Activated CD4-positive, alpha-beta T cell treated with anti-CD3 and anti-CD28 coated beads for 36 hours (primary cell): ENCODE measurements around the gene ERMAP. TPM values are rescaled to one million over a fixed set of nuclear protein-coding genes. Genes with fewer than 3 reads are reported as not detected.

Source experiments
- ATAC-seq: fragments of 200-7000 bp; cut with Tn5 transposase; one replicate; pipeline ENCODE4 v1.10.0; 2021; ENCODE audit warnings: mild to moderate bottlenecking, moderate library complexity
- CTCF ChIA-PET: fragments of 350-600 bp; sonication (Branson Sonifier 250); formaldehyde crosslinking; loops from one replicate; lab custom pipeline; 2021; ENCODE audit warnings: antibody characterized with exemption; lab: Charles Lee
- POLR2A ChIA-PET: fragments of 350-600 bp; sonication (Branson Sonifier 250); formaldehyde crosslinking; loops from one replicate; lab custom pipeline; 2021; ENCODE audit warnings: antibody characterized with exemption, inconsistent platforms; lab: Charles Lee
- DNase-seq: peaks from one replicate; pipeline ENCODE4 v3.0.0-alpha.2; 2020
- H3K27ac Mint-ChIP-seq: one replicate; pipeline ENCODE4 v1.8.0; 2021; ENCODE audit warnings: mixed read lengths
- H3K27me3 Mint-ChIP-seq: one replicate; pipeline ENCODE4 v1.8.0; 2021; ENCODE audit warnings: mixed read lengths
- H3K36me3 Mint-ChIP-seq: one replicate; pipeline ENCODE4 v1.8.0; 2021; ENCODE audit warnings: low read depth, mixed read lengths
- H3K4me1 Mint-ChIP-seq: one replicate; pipeline ENCODE4 v1.8.0; 2021; ENCODE audit warnings: mixed read lengths
- H3K4me3 Mint-ChIP-seq: one replicate; pipeline ENCODE4 v1.8.0; 2021; ENCODE audit warnings: mild to moderate bottlenecking, moderate library complexity, mixed read lengths
- H3K9me3 Mint-ChIP-seq: one replicate; pipeline ENCODE4 v1.8.0; 2021; ENCODE audit warnings: low read depth, mixed read lengths
- intact Hi-C, 2 experiments: fragments of 100-400 bp; cut with DNase I in 1 of 2; cut with micrococcal nuclease in 1 of 2; formaldehyde crosslinking; loops; one replicate each; pipeline versions ENCODE4 v1.14.2 to v1.15.1; 2022 to 2024; cut with DNase I, micrococcal nuclease
- total RNA-seq, 2 experiments: library from RNA; stranded (reverse); gene quantifications; one replicate each; pipeline ENCODE4 v1.2.3, GENCODE V29; 2021

ERMAP gene
- total RNA-seq, 2 experiments from 2014 or later, result 4.5 to 6.4 TPM

GRCh38 chr1:42825036-42825851, 8.3 kb downstream of the ERMAP start:
- CTCF ChIA-PET, result interaction anchor here (0.9 to 1.4 kb wide), 4 partner anchors 9 to 248 kb away, joined by 3 to 4 read pairs (median 4); no protein-coding TSS in a partner anchor
- no peaks in the 10 kb centered on the region for H3K9me3 Mint-ChIP-seq
- POLR2A ChIA-PET, result interaction anchor here (1.0 kb wide), 1 partner anchor 88 kb away, joined by 3 read pairs; no protein-coding TSS in a partner anchor

DNA sequence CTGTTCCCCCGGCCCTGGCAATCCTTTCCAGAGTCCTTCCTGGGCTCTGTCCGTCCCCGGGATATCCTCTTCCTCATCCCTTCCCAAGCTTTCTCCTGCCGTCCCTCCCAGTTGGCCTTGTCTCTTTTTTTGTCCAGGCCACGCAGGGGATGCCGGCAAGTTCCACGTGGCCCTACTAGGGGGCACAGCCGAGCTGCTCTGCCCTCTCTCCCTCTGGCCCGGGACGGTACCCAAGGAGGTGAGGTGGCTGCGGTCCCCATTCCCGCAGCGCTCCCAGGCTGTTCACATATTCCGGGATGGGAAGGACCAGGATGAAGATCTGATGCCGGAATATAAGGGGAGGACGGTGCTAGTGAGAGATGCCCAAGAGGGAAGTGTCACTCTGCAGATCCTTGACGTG, 13.7 kb downstream of the ERMAP start:
- Mint-ChIP-seq H3K36me3 (no peaks in the 10 kb centered on the region), H3K4me1 (no peaks in the 10 kb centered on the region), H3K27me3 (no peaks in the 10 kb centered on the region), H3K9me3 (no peaks in the 10 kb centered on the region), H3K4me3 (no peak overlapping the region), H3K27ac (no peak overlapping the region)
- ChIA-PET POLR2A (interaction anchor here (0.6 kb wide), 1 partner anchor 1646 kb away, joined by 5 read pairs; no protein-coding TSS in a partner anchor), CTCF (interaction anchor here (1.0 kb wide), 1 partner anchor 18 kb away, joined by 3 read pairs; no protein-coding TSS in a partner anchor)
- DNase-seq (no peak), ATAC-seq (no peak)
- intact Hi-C loops, result no loop called here

More at GRCh38 chr1:42825036-42825851, 8.3 kb downstream of the ERMAP start:
- intact Hi-C loops, result no loop called here
- peaks cover 9% of the 10 kb centered on the region for H3K4me1 Mint-ChIP-seq
- H3K36me3 Mint-ChIP-seq, result no peaks in the 10 kb centered on the region
- DNase-seq (no peak), ATAC-seq (no peak)
- no peak overlapping the region for H3K4me3 Mint-ChIP-seq
- no peak overlapping the region for H3K27ac Mint-ChIP-seq
- no peaks in the 10 kb centered on the region for H3K27me3 Mint-ChIP-seq

GRCh38 chr1:42831273-42831672, 14.4 kb downstream of the ERMAP start:
- intact Hi-C loops, result no loop called here
- H3K4me3 Mint-ChIP-seq, result no peak overlapping the region
- no peak overlapping the region for H3K27ac Mint-ChIP-seq
- no peak for ATAC-seq
- no peaks in the 10 kb centered on the region for H3K4me1 Mint-ChIP-seq
- CTCF ChIA-PET, result interaction anchor here (0.5 to 1.5 kb wide), 7 partner anchors 8 to 666 kb away, joined by 3 to 5 read pairs (median 3); partner anchors contain the start of gene ZNF691
- DNase-seq, result no peak
- no peaks in the 10 kb centered on the region for H3K36me3 Mint-ChIP-seq
- POLR2A ChIA-PET, result interaction anchor here (0.6 kb wide), 2 partner anchors 24 to 1647 kb away, joined by 4 to 5 read pairs; no protein-coding TSS in a partner anchor
- no peaks in the 10 kb centered on the region for H3K9me3 Mint-ChIP-seq
- no peaks in the 10 kb centered on the region for H3K27me3 Mint-ChIP-seq

GRCh38 chr1:42832641-42833240, 15.8 kb downstream of the ERMAP start:
- ChIA-PET POLR2A (no interaction called here), CTCF (interaction anchor here (1.0 to 1.5 kb wide), 2 partner anchors 10 to 15 kb away, joined by 3 read pairs; no protein-coding TSS in a partner anchor)
- no peaks in the 10 kb centered on the region for H3K9me3 Mint-ChIP-seq
- intact Hi-C loops, result no loop called here
- no peaks in the 10 kb centered on the region for H3K27me3 Mint-ChIP-seq
- no peak overlapping the region for H3K4me3 Mint-ChIP-seq
- no peaks in the 10 kb centered on the region for H3K4me1 Mint-ChIP-seq
- H3K27ac Mint-ChIP-seq, result no peak overlapping the region
- ATAC-seq (no peak), DNase-seq (no peak)
- H3K36me3 Mint-ChIP-seq, result no peaks in the 10 kb centered on the region

- DNase-seq (no peak), ATAC-seq (no peak)
- Mint-ChIP-seq H3K9me3 (no peaks in the 10 kb centered on the region), H3K27ac (no peak overlapping the region), H3K4me3 (no peak overlapping the region), H3K27me3 (no peaks in the 10 kb centered on the region), H3K36me3 (no peaks in the 10 kb centered on the region), H3K4me1 (no peaks in the 10 kb centered on the region)
- intact Hi-C loops, result no loop called here
- CTCF ChIA-PET, result no interaction called here
- POLR2A ChIA-PET, result no interaction called here
These were observed 17.1 kb downstream of the ERMAP start for GRCh38 chr1:42833981-42834380.

DNA sequence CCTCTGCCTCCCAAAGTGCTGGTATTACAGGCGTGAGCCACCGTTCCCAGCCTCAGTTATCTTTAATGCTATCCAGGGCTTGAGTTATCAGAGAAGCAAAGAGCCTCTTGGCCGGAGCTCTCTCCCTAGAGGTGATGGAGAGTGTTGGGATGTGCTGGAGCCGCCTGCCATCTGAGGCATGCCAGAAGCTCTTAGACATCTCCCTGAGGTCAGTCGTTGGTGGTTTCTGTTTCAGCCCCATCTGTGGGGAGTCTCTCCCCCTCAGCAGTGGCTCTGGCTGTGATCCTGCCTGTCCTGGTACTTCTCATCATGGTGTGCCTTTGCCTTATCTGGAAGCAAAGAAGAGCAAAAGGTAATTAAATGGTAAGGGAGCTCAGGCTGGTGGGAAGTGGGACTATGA, 17.9 kb downstream of the ERMAP start:
- Mint-ChIP-seq H3K27ac (no peak overlapping the region), H3K4me1 (no peaks in the 10 kb centered on the region), H3K27me3 (no peaks in the 10 kb centered on the region), H3K9me3 (no peaks in the 10 kb centered on the region), H3K36me3 (no peaks in the 10 kb centered on the region), H3K4me3 (no peak overlapping the region)
- ATAC-seq (no peak), DNase-seq (no peak)
- ChIA-PET POLR2A (no interaction called here), CTCF (interaction anchor here (1.2 to 1.6 kb wide), 3 partner anchors 9 to 17 kb away, joined by 3 to 5 read pairs (median 5); partner anchors contain the start of genes ERMAP, SVBP and ZNF691)
- intact Hi-C loops, result no loop called here

GRCh38 chr1:42835422-42835821, 18.5 kb downstream of the ERMAP start:
- Mint-ChIP-seq H3K9me3 (no peaks in the 10 kb centered on the region), H3K4me3 (no peak overlapping the region), H3K4me1 (no peaks in the 10 kb centered on the region), H3K36me3 (no peaks in the 10 kb centered on the region), H3K27me3 (no peaks in the 10 kb centered on the region), H3K27ac (no peak overlapping the region)
- intact Hi-C loops, result no loop called here
- DNase-seq, result no peak
- ChIA-PET CTCF (interaction anchor here (1.2 to 1.6 kb wide), 3 partner anchors 8 to 18 kb away, joined by 3 to 5 read pairs (median 5); partner anchors contain the start of genes ERMAP, SVBP and ZNF691), POLR2A (no interaction called here)
- no peak for ATAC-seq

DNA sequence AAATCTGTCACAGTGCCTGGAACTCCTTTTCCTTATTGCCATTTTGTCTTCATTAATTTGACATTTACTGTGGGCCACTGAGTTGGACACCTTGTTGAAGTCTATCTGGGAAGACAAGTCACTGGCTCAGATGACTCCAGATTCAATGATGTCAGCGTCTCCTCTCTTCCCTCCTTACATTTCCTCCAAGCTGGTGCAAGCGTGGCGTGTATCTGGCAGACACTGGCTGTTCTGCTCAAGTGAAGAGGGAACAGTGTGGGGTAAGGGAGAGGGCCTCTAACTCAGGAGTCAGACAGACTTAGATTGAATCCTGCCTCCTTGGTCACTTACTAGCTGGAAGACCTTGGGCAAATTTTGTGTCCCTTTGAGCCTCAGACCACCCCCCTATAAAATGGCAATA, 20.8 kb downstream of the ERMAP start:
- H3K4me3 Mint-ChIP-seq, result no peak overlapping the region
- intact Hi-C loops, result no loop called here
- no peaks in the 10 kb centered on the region for H3K27me3 Mint-ChIP-seq
- POLR2A ChIA-PET, result no interaction called here
- ATAC-seq (no peak), DNase-seq (no peak)
- H3K27ac Mint-ChIP-seq, result no peak overlapping the region
- no peaks in the 10 kb centered on the region for H3K4me1 Mint-ChIP-seq
- H3K9me3 Mint-ChIP-seq, result no peaks in the 10 kb centered on the region
- no peaks in the 10 kb centered on the region for H3K36me3 Mint-ChIP-seq
- CTCF ChIA-PET, result interaction anchor here (1.0 to 1.4 kb wide), 2 partner anchors 9 to 12 kb away, joined by 3 to 4 read pairs; no protein-coding TSS in a partner anchor

GRCh38 chr1:42838482-42839190, 21.7 kb downstream of the ERMAP start:
- Mint-ChIP-seq H3K4me1 (no peaks in the 10 kb centered on the region), H3K9me3 (no peaks in the 10 kb centered on the region), H3K27me3 (no peaks in the 10 kb centered on the region), H3K27ac (no peak overlapping the region), H3K4me3 (no peak overlapping the region), H3K36me3 (peaks cover 5% of the 10 kb centered on the region)
- ChIA-PET POLR2A (no interaction called here), CTCF (interaction anchor here (1.0 to 1.4 kb wide), 3 partner anchors 10 to 81 kb away, joined by 3 to 4 read pairs (median 3); no protein-coding TSS in a partner anchor)
- intact Hi-C loops, result no loop called here
- DNase-seq (no peak), ATAC-seq (no peak)

DNA sequence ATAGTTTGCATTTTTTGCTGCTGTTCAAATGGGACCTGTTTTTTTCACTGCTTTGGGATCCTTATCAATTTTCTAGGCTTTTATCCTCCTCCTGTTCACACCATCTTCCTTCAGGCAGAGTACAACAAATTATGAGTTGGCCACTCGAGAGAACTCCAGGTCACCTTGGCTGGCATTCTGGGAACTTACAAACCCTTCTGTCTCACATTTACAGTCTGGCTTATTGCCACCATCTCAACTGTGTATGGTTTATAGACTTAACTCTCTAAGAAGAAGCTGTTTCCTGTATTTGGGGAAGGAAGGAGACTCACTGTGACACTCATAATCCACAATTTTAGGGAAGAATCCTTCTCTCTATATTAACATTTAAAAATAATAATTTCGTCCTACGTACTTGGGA, 24.1 kb downstream of the ERMAP start:
- Mint-ChIP-seq H3K4me1 (peaks cover 6% of the 10 kb centered on the region), H3K4me3 (no peak overlapping the region), H3K9me3 (no peaks in the 10 kb centered on the region), H3K36me3 (peaks cover 5% of the 10 kb centered on the region), H3K27me3 (no peaks in the 10 kb centered on the region), H3K27ac (no peak overlapping the region)
- no peak for DNase-seq
- ChIA-PET POLR2A (no interaction called here), CTCF (no interaction called here)
- intact Hi-C loops, result loop anchor here in 1 of 2 experiments (10.0 kb wide), 2 partner anchors 506 to 1514 kb away; partner anchors contain the start of genes ERI3 and FOXJ3
- no peak for ATAC-seq
